DND-41 (cell line): ENCODE measurements around the gene SLCO2A1.

Experiments
- CTCF ChIP-seq: IDR thresholded peaks from 2 replicates; pipeline ENCODE4 v1.5.1; 2012; ENCODE audit warnings: borderline replicate concordance, low read length, moderate library complexity, mild to moderate bottlenecking; ENCODE audit not compliant: poor library complexity, severe bottlenecking; ENCODE audit errors: extremely low read depth
- EZH2 ChIP-seq: IDR thresholded peaks from 3 replicates; pipeline ENCODE4 v1.6.1; 2012; ENCODE audit warnings: borderline replicate concordance, low read depth, mild to moderate bottlenecking, moderate library complexity, low read length, inconsistent platforms; ENCODE audit not compliant: severe bottlenecking

DNA sequence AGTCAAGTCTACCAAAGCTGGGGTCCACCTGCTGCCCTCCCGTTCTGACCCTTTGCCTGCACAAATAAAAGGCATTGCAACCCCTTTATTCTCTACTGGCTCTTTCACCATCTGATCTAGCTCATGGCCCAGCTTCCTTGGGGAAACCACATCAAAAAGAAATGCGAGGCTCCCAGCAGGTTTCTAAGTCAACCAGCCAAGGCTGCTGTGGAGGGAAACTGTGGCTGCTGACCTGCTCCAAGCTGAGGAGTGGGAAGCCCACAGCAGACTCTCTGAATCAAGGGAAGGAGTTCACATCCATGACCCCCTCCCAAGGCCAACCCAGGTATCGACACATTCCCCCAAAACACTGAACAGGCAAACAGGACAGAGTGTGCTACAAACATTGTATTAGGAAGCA is 25.2 kb upstream of the SLCO2A1 start:
- TF ChIP-seq CTCF (peak; percentile 12), EZH2 (no peak)
